Measurements from ENCODE around the gene TSPAN7. TPM values are rescaled to one million over a fixed set of nuclear protein-coding genes. Genes with fewer than 3 reads are reported as not detected.

Gene TSPAN7
- total RNA-seq, 1 donor from 2014 or later, result 12.7 TPM

DNA sequence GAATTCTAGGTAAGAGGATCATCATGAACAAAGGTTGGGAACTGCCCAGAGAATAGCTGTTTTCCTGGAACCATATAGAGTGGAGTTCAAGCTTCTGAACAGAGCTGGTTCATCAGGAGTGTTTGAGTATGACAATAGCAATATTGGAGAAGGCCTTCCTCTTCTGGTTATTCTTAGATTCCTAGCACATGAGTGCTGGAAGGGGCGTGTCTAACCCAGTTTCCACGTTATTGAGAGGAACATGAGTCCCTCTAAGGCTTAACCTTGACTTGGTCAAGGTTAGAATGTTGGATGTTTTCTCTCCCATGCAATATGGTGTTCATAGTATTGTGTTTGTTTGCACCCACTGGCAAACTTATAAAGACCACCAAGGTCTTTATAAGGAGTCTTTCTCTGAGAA lies 101.3 kb downstream of the TSPAN7 start:
- Histone ChIP-seq H3K79me2 (ENCODE audit: low read depth) (no peaks in the 10 kb centered on the region), H3F3A (ENCODE audit: low read depth) (no peaks in the 10 kb centered on the region), H3K36me3 (no peaks in the 10 kb centered on the region), H3K4me1 (no peaks in the 10 kb centered on the region), H2AFZ (replicated peaks) (no peak overlapping the region), H3K27ac (no peak overlapping the region), H3K9ac (no peak overlapping the region), H3K4me2 (no peak overlapping the region), H3K27me3 (no peaks in the 10 kb centered on the region), H3K4me3 (no peak overlapping the region), H3K9me3 (ENCODE audit: low read depth) (no peaks in the 10 kb centered on the region), H4K20me1 (ENCODE audit: low read depth) (no peaks in the 10 kb centered on the region)
- Mint-ChIP-seq H3K4me1 (no peaks in the 10 kb centered on the region), H3K27ac (no peak overlapping the region), H3K9me3 (no peaks in the 10 kb centered on the region), H3K27me3 (ENCODE audit: insufficient read depth, low read depth) (peaks cover 2% of the 10 kb centered on the region), H3K4me3 (no peak overlapping the region), H3K36me3 (no peaks in the 10 kb centered on the region)
- DNase-seq (ENCODE audit: low spot score), result no peak
- no peak for TF ChIP-seq EZH2phosphoT487 (IDR thresholded peaks at IDR 0.05)
- no peak for TF ChIP-seq CTCF (IDR thresholded peaks at IDR 0.05)
- TF ChIP-seq EZH2 (IDR thresholded peaks at IDR 0.05), result no peak

- Mint-ChIP-seq H3K27me3 (ENCODE audit: insufficient read depth, low read depth) (peaks cover 2% of the 10 kb centered on the region), H3K9me3 (no peaks in the 10 kb centered on the region), H3K4me1 (no peaks in the 10 kb centered on the region), H3K36me3 (no peaks in the 10 kb centered on the region), H3K27ac (no peak overlapping the region), H3K4me3 (no peak overlapping the region)
- Histone ChIP-seq H4K20me1 (ENCODE audit: low read depth) (no peaks in the 10 kb centered on the region), H3K4me1 (no peaks in the 10 kb centered on the region), H3F3A (ENCODE audit: low read depth) (no peaks in the 10 kb centered on the region), H3K27me3 (no peaks in the 10 kb centered on the region), H3K9ac (no peak overlapping the region), H2AFZ (replicated peaks) (no peak overlapping the region), H3K9me3 (ENCODE audit: low read depth) (no peaks in the 10 kb centered on the region), H3K79me2 (ENCODE audit: low read depth) (no peaks in the 10 kb centered on the region), H3K4me2 (no peak overlapping the region), H3K36me3 (no peaks in the 10 kb centered on the region), H3K4me3 (no peak overlapping the region), H3K27ac (no peak overlapping the region)
- peak; percentile 58 for DNase-seq (ENCODE audit: low spot score)
- no peak for TF ChIP-seq EZH2phosphoT487 (IDR thresholded peaks at IDR 0.05)
- peak; percentile 58 for TF ChIP-seq CTCF (IDR thresholded peaks at IDR 0.05)
- TF ChIP-seq EZH2 (IDR thresholded peaks at IDR 0.05), result no peak
Measured at GRCh38 chrX:38664285-38664684, 102.9 kb downstream of the TSPAN7 start.

DNA sequence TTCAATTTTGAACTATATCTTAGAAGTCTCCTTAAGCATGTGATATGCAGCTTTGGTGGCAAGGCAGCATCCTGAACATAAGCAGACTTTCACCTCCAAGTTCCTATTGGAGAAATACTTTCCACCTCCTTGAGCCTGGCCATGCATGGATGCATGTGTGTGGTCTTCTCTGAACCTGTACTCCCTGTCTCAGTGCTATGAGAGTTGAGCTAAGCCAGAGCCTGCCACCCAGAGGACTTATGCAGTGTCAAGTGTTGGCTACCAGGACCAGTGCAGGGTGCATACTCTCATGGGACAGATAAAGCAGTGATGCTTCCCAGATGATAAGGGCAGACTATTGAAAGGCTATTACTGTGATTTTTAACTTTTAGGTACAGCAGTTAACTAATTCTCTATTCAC lies 105.6 kb downstream of the TSPAN7 start:
- Mint-ChIP-seq H3K36me3 (no peaks in the 10 kb centered on the region), H3K27me3 (ENCODE audit: insufficient read depth, low read depth) (peaks cover 2% of the 10 kb centered on the region), H3K4me3 (no peak overlapping the region), H3K9me3 (no peaks in the 10 kb centered on the region), H3K27ac (no peak overlapping the region), H3K4me1 (no peaks in the 10 kb centered on the region)
- no peak overlapping the region for H2AFZ ChIP-seq (replicated peaks)
- no peak for DNase-seq (ENCODE audit: low spot score)
- no peak overlapping the region for H3K9ac ChIP-seq
- TF ChIP-seq CTCF (IDR thresholded peaks at IDR 0.05) (no peak), EZH2 (IDR thresholded peaks at IDR 0.05) (no peak), EZH2phosphoT487 (IDR thresholded peaks at IDR 0.05) (no peak)
- H3K4me2 ChIP-seq, result no peak overlapping the region
- no peaks in the 10 kb centered on the region for H3K9me3 ChIP-seq (ENCODE audit: low read depth)
- H3K79me2 ChIP-seq (ENCODE audit: low read depth), result no peaks in the 10 kb centered on the region
- no peak overlapping the region for H3K4me3 ChIP-seq
- H3F3A ChIP-seq (ENCODE audit: low read depth), result no peaks in the 10 kb centered on the region
- no peaks in the 10 kb centered on the region for H3K4me1 ChIP-seq
- H3K27ac ChIP-seq, result no peak overlapping the region
- H3K36me3 ChIP-seq, result no peaks in the 10 kb centered on the region
- no peaks in the 10 kb centered on the region for H3K27me3 ChIP-seq
- H4K20me1 ChIP-seq (ENCODE audit: low read depth), result no peaks in the 10 kb centered on the region
